GM12875 (cell line): ENCODE data around the gene ARMH3.

ENCODE experiments used
- H3K4me3 ChIP-seq: one replicate; pipeline ENCODE4 v1.5.1; 2011; ENCODE audit warnings: low read depth, low read length, control low read depth
- TF ChIP-seq, protein P1 (sequence below): IDR thresholded peaks from 2 replicates; pipeline ENCODE4 v1.5.1; 2011; ENCODE audit warnings: low read depth, mild to moderate bottlenecking, control low read depth, inconsistent platforms, low read length, moderate library complexity, borderline replicate concordance; ENCODE audit not compliant: insufficient read depth

The ARMH3 gene

DNA sequence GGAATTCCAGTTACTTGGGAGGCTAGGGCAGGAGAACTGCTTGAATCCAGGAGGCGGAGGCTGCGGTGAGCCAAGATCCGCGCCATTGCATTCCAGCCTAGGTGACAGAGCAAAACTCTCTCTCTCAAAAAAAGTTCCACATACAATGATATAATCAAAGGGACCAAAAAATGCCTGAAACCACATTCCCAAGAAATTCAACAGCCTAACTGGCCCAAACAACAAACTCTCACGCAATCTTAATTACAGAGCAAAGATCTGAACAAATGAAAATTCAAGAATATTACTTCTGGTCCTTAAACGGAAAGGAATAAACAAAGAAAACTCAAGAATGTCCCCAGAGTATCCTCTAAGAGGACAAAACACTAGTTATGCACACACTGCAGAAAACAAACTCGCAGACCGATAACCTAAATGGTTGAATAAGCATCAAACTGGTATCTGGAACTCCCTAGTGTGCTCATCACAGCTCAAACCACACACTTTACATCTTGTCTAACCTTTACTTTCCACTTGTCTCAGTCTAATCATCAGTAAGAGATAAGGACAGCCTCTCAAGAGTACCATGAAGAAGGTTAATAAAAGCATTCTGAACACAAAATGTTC, 241.4 kb downstream of the ARMH3 start:
- TF ChIP-seq, protein P1, sequence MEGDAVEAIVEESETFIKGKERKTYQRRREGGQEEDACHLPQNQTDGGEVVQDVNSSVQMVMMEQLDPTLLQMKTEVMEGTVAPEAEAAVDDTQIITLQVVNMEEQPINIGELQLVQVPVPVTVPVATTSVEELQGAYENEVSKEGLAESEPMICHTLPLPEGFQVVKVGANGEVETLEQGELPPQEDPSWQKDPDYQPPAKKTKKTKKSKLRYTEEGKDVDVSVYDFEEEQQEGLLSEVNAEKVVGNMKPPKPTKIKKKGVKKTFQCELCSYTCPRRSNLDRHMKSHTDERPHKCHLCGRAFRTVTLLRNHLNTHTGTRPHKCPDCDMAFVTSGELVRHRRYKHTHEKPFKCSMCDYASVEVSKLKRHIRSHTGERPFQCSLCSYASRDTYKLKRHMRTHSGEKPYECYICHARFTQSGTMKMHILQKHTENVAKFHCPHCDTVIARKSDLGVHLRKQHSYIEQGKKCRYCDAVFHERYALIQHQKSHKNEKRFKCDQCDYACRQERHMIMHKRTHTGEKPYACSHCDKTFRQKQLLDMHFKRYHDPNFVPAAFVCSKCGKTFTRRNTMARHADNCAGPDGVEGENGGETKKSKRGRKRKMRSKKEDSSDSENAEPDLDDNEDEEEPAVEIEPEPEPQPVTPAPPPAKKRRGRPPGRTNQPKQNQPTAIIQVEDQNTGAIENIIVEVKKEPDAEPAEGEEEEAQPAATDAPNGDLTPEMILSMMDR: no peak
- H3K4me3 ChIP-seq: peak overlapping the region; percentile 96

DNA sequence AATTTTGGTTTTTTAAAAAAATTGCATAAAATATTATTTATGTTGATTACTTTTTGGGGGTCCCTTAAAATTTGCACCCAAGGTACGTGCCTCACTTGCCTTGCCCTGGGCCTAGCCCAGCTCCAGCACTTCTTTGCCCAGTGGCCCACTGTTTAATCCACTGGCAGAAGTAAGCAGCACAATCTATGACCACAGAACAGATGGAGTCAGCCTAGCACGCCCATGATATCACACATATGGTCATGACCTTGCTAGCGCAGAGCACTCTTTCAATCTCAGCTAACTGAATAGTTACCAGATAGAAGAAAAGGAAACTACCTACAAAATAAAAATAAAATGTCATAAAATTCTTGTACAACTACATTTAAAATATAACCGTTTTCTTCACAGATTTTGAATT, 243.4 kb downstream of the ARMH3 start:
- TF ChIP-seq, protein P1: no peak
- H3K4me3 ChIP-seq: no peak overlapping the region

DNA sequence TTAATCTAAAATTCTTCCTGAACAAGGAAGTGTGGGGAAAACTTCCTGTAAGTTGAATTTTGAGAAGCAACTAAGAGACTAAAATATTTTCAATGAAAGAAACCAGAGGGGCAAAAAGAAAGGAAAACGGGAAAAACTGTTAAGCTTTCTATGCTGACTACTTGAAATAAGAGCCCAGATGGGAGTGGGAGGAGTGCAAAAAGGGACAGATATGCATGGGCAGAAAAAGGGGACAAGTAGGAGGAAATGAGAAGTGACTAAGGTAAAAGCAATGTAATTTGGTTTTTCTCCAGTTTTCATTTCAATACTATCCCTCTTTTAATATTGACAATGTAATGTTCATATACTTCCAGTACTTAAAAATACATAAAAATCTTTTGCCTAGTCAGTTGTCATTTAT, 248.8 kb downstream of the ARMH3 start:
- H3K4me3 ChIP-seq: no peak overlapping the region
- TF ChIP-seq, protein P1: no peak

DNA sequence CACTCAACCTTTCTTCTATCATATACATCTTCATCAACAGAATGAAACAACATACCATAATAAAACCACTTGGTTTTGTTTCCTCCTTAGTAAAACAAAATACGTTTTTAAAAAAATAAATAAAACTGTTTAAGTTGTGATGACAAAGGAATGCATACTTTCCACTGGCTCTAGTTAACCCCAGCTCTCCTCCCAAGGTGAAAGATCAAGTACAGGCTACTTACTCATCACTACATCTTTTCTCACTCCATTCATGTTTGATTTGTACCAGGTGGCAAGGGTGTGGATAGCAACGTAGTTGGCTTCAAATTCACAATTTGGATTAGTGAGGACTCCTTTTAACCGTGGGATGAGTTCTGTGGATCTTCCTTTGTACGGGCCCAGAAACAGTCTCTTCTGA, 252.5 kb downstream of the ARMH3 start:
- TF ChIP-seq, protein P1: no peak
- no peak overlapping the region for H3K4me3 ChIP-seq

DNA sequence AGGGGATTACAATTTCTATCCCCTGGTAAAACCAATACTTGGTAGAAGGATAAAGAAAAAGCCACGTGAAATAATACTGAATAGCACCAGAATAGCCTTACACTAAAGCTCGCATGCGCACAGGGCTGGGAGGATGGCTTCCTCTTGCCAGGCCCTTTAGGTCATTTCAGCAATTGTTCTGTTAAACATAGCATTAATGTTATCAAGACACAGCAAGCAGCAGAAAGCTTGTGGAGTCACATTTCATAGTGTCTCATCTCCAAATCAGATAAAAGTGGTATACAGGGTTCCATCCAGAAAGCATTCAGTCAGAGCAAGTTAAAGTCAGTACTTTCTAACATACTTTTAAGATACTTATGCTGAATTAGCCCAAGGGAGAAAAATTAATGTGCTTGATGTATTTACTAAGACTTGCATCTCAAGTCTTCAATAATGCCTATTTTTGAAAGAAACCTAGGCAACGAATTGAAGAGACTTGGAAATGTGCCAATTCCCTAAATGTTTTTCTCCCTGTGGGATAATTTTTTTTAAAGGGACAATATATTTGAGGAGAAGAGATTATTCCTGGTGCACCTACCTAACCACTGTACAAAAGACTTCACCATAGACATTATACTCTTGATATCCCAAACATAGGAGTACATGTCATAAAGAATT, 258.4 kb downstream of the ARMH3 start:
- H3K4me3 ChIP-seq: no peak overlapping the region
- TF ChIP-seq, protein P1: no peak
